Activated naive CD8-positive, alpha-beta T cell treated with anti-CD3 and anti-CD28 coated beads for 36 hours (primary cell): ENCODE data around the gene GASK1A. TPM values are rescaled to one million over a fixed set of nuclear protein-coding genes. Genes with fewer than 3 reads are reported as not detected.

Experiments
- DNase-seq: peaks from one replicate; pipeline ENCODE4 v3.0.0; 2021
- H3K27ac Mint-ChIP-seq: one replicate; pipeline ENCODE4 v1.8.0; 2022; ENCODE audit warnings: mild to moderate bottlenecking, moderate library complexity, mixed read lengths
- H3K27me3 Mint-ChIP-seq: one replicate; pipeline ENCODE4 v1.8.0; 2022; ENCODE audit warnings: mild to moderate bottlenecking, mixed read lengths
- H3K36me3 Mint-ChIP-seq: one replicate; pipeline ENCODE4 v1.8.0; 2021; ENCODE audit warnings: mild to moderate bottlenecking, mixed read lengths
- H3K4me1 Mint-ChIP-seq: one replicate; pipeline ENCODE4 v1.8.0; 2021; ENCODE audit warnings: mixed read lengths
- H3K4me3 Mint-ChIP-seq: one replicate; pipeline ENCODE4 v1.8.0; 2022; ENCODE audit warnings: mild to moderate bottlenecking, moderate library complexity, mixed read lengths
- H3K9me3 Mint-ChIP-seq: one replicate; pipeline ENCODE4 v1.8.0; 2022; ENCODE audit warnings: mixed read lengths
- total RNA-seq, 2 experiments: library from RNA; stranded (reverse); gene quantifications; one replicate each; pipeline ENCODE4 v1.2.3, GENCODE V29; 2021

The GASK1A gene
- total RNA-seq, 2 experiments from 2014 or later, result 0.08 TPM; not detected in 1

GRCh38 chr3:43086460-43087165 is 107.5 kb downstream of the GASK1A start:
- no peak for DNase-seq
- H3K4me1 Mint-ChIP-seq, result peaks cover 7% of the 10 kb centered on the region
- H3K27me3 Mint-ChIP-seq, result no peaks in the 10 kb centered on the region
- H3K27ac Mint-ChIP-seq, result no peak overlapping the region
- peaks cover 9% of the 10 kb centered on the region for H3K9me3 Mint-ChIP-seq
- H3K36me3 Mint-ChIP-seq, result peaks cover 45% of the 10 kb centered on the region
- H3K4me3 Mint-ChIP-seq, result no peak overlapping the region

GRCh38 chr3:43087249-43087776 is 108.2 kb downstream of the GASK1A start:
- DNase-seq, result no peak
- Mint-ChIP-seq H3K4me1 (peaks cover 7% of the 10 kb centered on the region), H3K27ac (no peak overlapping the region), H3K27me3 (no peaks in the 10 kb centered on the region), H3K36me3 (peaks cover 38% of the 10 kb centered on the region), H3K9me3 (peaks cover 9% of the 10 kb centered on the region), H3K4me3 (no peak overlapping the region)

DNA sequence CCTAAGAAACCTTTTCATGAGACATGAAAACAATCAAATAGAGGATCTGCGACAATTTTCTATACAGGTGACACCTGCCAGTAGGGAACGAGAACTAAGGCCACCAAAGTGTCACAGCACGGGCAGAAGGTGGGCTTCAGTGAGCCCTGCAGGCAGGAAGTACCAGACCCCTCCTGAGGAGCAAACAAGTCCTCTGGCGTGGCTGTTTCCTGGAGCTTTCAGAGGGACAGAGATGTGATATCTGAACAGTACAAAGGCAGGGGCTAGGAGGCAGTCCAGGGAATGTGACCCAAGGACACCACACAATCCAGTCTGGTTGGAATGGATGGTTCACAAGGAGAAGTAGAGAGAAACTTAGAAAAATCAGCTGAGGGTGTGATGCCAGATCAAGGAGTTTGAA is 110.0 kb downstream of the GASK1A start:
- Mint-ChIP-seq H3K27ac (no peak overlapping the region), H3K36me3 (peaks cover 20% of the 10 kb centered on the region), H3K27me3 (no peaks in the 10 kb centered on the region), H3K4me1 (peaks cover 5% of the 10 kb centered on the region), H3K9me3 (peaks cover under 1% of the 10 kb centered on the region), H3K4me3 (no peak overlapping the region)
- no peak for DNase-seq

- H3K4me1 Mint-ChIP-seq, result peaks cover 5% of the 10 kb centered on the region
- H3K4me3 Mint-ChIP-seq, result no peak overlapping the region
- H3K9me3 Mint-ChIP-seq, result no peaks in the 10 kb centered on the region
- H3K27ac Mint-ChIP-seq, result no peak overlapping the region
- no peak for DNase-seq
- no peaks in the 10 kb centered on the region for H3K27me3 Mint-ChIP-seq
- peaks cover 11% of the 10 kb centered on the region for H3K36me3 Mint-ChIP-seq
Observed at GRCh38 chr3:43090238-43090637, 111.1 kb downstream of the GASK1A start.

DNA sequence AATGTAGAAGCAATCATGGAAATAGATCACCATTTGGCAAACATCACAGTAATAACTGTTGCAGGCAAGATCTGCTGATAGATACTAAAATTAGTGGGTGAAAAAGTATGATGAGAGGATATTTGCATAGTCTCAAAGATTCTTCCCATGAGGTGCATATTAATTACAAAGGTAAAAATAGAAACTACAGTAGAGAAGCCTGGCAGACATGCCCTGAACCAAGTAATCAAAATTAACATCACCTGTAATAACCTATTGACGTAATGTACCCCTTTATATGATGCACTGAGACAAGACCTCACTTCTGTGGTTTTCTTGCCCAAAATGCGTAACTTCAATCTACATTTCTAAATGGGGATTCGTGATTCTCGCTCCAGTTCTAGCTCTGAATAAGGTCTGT is 112.4 kb downstream of the GASK1A start:
- no peak overlapping the region for H3K4me3 Mint-ChIP-seq
- no peaks in the 10 kb centered on the region for H3K9me3 Mint-ChIP-seq
- no peak for DNase-seq
- H3K36me3 Mint-ChIP-seq, result peaks cover 4% of the 10 kb centered on the region
- peaks cover 3% of the 10 kb centered on the region for H3K4me1 Mint-ChIP-seq
- H3K27ac Mint-ChIP-seq, result no peak overlapping the region
- no peaks in the 10 kb centered on the region for H3K27me3 Mint-ChIP-seq

GRCh38 chr3:43093006-43093405 is 113.9 kb downstream of the GASK1A start:
- Mint-ChIP-seq H3K4me1 (peaks cover 2% of the 10 kb centered on the region), H3K9me3 (no peaks in the 10 kb centered on the region), H3K27me3 (no peaks in the 10 kb centered on the region), H3K4me3 (no peak overlapping the region), H3K27ac (no peak overlapping the region), H3K36me3 (peaks cover 1% of the 10 kb centered on the region)
- no peak for DNase-seq

GRCh38 chr3:43093974-43094373 is 114.9 kb downstream of the GASK1A start:
- Mint-ChIP-seq H3K27me3 (no peaks in the 10 kb centered on the region), H3K36me3 (peaks cover 1% of the 10 kb centered on the region), H3K9me3 (no peaks in the 10 kb centered on the region), H3K4me3 (no peak overlapping the region), H3K4me1 (peaks cover 2% of the 10 kb centered on the region), H3K27ac (no peak overlapping the region)
- DNase-seq, result no peak

DNA sequence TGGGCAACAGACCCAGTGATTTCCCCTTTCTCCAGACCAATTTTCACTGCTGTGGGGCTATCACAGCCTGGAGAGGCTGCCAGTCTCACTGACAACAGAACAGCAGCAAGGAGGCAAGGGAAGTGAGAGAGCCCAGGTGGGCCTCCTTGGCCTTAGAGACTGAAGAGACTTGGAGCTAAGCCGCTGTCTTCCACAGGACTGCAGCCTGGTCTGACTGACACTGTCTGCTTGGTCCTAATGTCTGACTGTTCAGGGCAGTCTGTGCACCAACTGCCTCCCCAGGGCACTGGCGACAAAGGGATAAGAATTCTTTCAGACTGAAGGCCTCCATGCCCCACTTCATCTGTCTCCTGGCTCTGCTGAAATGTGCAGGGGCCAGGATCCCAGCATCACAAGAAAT is 115.3 kb downstream of the GASK1A start:
- no peak for DNase-seq
- Mint-ChIP-seq H3K36me3 (peaks cover 1% of the 10 kb centered on the region), H3K27me3 (no peaks in the 10 kb centered on the region), H3K4me1 (peaks cover 2% of the 10 kb centered on the region), H3K4me3 (no peak overlapping the region), H3K9me3 (no peaks in the 10 kb centered on the region), H3K27ac (no peak overlapping the region)

- DNase-seq, result no peak
- Mint-ChIP-seq H3K36me3 (peaks cover 1% of the 10 kb centered on the region), H3K4me3 (no peak overlapping the region), H3K27me3 (no peaks in the 10 kb centered on the region), H3K9me3 (no peaks in the 10 kb centered on the region), H3K4me1 (peaks cover 2% of the 10 kb centered on the region), H3K27ac (no peak overlapping the region)
Observed at GRCh38 chr3:43094851-43095250, 115.7 kb downstream of the GASK1A start.

- no peaks in the 10 kb centered on the region for H3K27me3 Mint-ChIP-seq
- DNase-seq, result no peak
- H3K27ac Mint-ChIP-seq, result no peak overlapping the region
- no peaks in the 10 kb centered on the region for H3K9me3 Mint-ChIP-seq
- H3K4me3 Mint-ChIP-seq, result no peak overlapping the region
- H3K4me1 Mint-ChIP-seq, result peaks cover under 1% of the 10 kb centered on the region
- H3K36me3 Mint-ChIP-seq, result peaks cover 1% of the 10 kb centered on the region
Observed at GRCh38 chr3:43095370-43095769, 116.3 kb downstream of the GASK1A start.

- no peak overlapping the region for H3K4me3 Mint-ChIP-seq
- DNase-seq, result no peak
- H3K27me3 Mint-ChIP-seq, result no peaks in the 10 kb centered on the region
- H3K36me3 Mint-ChIP-seq, result peaks cover 1% of the 10 kb centered on the region
- H3K4me1 Mint-ChIP-seq, result peaks cover 3% of the 10 kb centered on the region
- no peak overlapping the region for H3K27ac Mint-ChIP-seq
- no peaks in the 10 kb centered on the region for H3K9me3 Mint-ChIP-seq
Observed at GRCh38 chr3:43096761-43097160, 117.7 kb downstream of the GASK1A start.

DNA sequence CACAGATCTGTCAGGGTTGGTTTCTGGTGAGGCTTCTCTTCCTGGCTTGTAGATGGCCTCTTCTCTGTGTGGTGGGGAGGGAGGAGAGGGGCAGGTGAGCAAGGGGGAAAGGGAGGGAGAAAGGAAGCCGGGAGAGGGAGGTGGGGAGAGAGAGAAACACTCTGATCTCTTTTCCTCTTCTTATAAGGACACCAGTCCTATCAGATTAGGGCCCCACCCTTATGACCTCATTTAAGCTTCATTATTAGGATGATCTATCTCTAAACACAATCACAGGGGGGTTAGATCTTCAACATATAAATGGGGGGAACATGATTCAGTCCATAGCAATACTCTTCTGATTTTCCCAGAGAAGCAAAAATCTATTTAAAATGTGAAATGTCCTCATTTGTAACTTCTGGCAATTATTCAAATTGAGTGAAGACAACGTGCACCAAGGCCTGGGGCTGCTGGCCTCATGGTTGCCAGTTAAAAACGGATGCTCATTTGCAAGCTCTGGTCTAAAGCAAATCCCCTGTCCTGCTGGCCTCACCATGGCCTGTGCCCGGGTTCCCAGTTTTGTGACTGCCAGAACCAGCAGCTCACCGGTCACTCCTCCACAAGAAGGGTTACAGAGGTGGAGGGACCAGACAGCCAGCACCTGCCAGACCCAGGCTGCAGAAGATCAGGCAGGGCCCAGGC is 118.4 kb downstream of the GASK1A start:
- peaks cover 1% of the 10 kb centered on the region for H3K36me3 Mint-ChIP-seq
- no peak overlapping the region for H3K27ac Mint-ChIP-seq
- H3K4me1 Mint-ChIP-seq, result peaks cover 3% of the 10 kb centered on the region
- no peaks in the 10 kb centered on the region for H3K27me3 Mint-ChIP-seq
- H3K4me3 Mint-ChIP-seq, result no peak overlapping the region
- DNase-seq, result no peak
- H3K9me3 Mint-ChIP-seq, result no peaks in the 10 kb centered on the region

- Mint-ChIP-seq H3K27ac (no peak overlapping the region), H3K4me3 (no peak overlapping the region), H3K9me3 (no peaks in the 10 kb centered on the region), H3K4me1 (peaks cover 8% of the 10 kb centered on the region), H3K36me3 (peaks cover 1% of the 10 kb centered on the region), H3K27me3 (no peaks in the 10 kb centered on the region)
- DNase-seq, result no peak
Observed at GRCh38 chr3:43098761-43099160, 119.7 kb downstream of the GASK1A start.

DNA sequence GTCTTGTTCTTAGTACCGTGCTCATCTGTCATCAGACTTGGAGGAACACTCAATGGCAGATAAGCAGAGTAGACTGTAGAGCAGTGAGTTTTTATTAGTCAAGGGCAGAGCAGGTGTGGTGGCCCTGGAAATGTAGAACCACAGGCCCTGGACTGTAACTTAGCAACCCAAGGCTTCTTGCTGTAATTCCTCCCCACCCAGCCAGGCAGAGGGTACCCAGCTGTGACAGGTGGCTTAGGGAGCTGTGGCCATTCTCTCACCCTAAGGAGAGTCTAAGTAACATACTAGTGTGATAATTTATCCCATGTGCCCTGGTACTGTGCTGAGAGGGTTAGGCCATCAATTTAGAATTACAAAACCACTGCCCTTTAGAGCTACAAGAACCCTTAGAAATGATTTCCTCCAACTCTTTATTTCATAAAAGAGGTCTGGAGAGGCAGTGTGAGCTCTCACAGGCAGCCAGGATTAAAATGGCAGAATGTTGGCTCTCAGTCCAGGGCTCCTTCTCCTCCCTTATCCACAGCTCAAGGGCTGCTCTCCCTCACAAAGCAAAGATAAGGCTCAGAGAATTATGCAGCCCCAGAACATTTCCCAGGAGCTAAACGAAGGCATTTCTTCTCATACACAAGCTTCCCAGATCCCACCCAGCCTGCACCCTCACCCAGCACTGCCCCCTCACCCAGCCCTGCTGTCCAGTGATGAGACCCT is 123.8 kb downstream of the GASK1A start:
- DNase-seq, result no peak
- Mint-ChIP-seq H3K36me3 (no peaks in the 10 kb centered on the region), H3K27ac (no peak overlapping the region), H3K4me1 (peaks cover 21% of the 10 kb centered on the region), H3K4me3 (no peak overlapping the region), H3K9me3 (no peaks in the 10 kb centered on the region), H3K27me3 (no peaks in the 10 kb centered on the region)

GRCh38 chr3:43104039-43104438 is 124.9 kb downstream of the GASK1A start:
- Mint-ChIP-seq H3K27ac (no peak overlapping the region), H3K4me1 (peaks cover 21% of the 10 kb centered on the region), H3K27me3 (no peaks in the 10 kb centered on the region), H3K4me3 (no peak overlapping the region), H3K9me3 (no peaks in the 10 kb centered on the region), H3K36me3 (no peaks in the 10 kb centered on the region)
- no peak for DNase-seq
